Endothelial cell of umbilical vein (primary cell): ENCODE results near the gene EMC8. TPM values are rescaled to one million over a fixed set of nuclear protein-coding genes. Genes with fewer than 3 reads are reported as not detected.

Experiments
- BruUV-seq: library from RNA; stranded (reverse); fragments of 400-500 nt; replicated peaks from 2 replicates; lab custom pipeline; 2021; lab: Mats Ljungman, UMichigan
- CTCF ChIA-PET: fragments of 300-600, 350-600 bp; sonication (Branson Sonifier 250); formaldehyde crosslinking; loops from one replicate; lab custom pipeline; 2021; ENCODE audit warnings: antibody characterized with exemption, inconsistent platforms; lab: Charles Lee
- POLR2A ChIA-PET: fragments of 300-600, 350-600 bp; sonication (Branson Sonifier 250); formaldehyde crosslinking; loops from one replicate; lab custom pipeline; 2021; ENCODE audit warnings: antibody characterized with exemption, inconsistent platforms; lab: Charles Lee
- DNase-seq: peaks from one replicate; pipeline ENCODE4 v3.0.0-alpha.2; 2011; ENCODE audit warnings: low read depth, low spot score
- FAIRE-seq: peaks from 2 replicates; lab custom pipeline; 2011; peaks lifted over from hg19 to GRCh38; lab: Jason Lieb, UNC
- H2AFZ ChIP-seq: 2 replicates; pipeline ENCODE4 v1.6.0; 2012; ENCODE audit warnings: low read depth, low read length, control low read depth, inconsistent platforms
- H3K27ac ChIP-seq: 2 replicates; pipeline ENCODE4 v1.5.1; 2011; ENCODE audit warnings: low read depth, mild to moderate bottlenecking, control low read depth, low read length, moderate library complexity; ENCODE audit not compliant: insufficient read depth
- H3K27me3 ChIP-seq, 2 experiments: 2 replicates each; pipeline versions ENCODE4 v1.6.0 to v1.6.1; 2011; ENCODE audit warnings: low read length in 2 of 2, mixed read lengths in 1 of 2; ENCODE audit not compliant: control insufficient read depth in 2 of 2, insufficient read depth in 2 of 2
- H3K36me3 ChIP-seq, 2 experiments: 2 replicates in 1 of 2; 3 replicates in 1 of 2; pipeline ENCODE4 v1.5.1; 2011; ENCODE audit warnings: low read length in 2 of 2, mild to moderate bottlenecking in 1 of 2, moderate library complexity in 1 of 2; ENCODE audit not compliant: control insufficient read depth in 2 of 2, insufficient read depth in 2 of 2; ENCODE audit errors: extremely low read depth in 1 of 2
- H3K4me1 ChIP-seq: 3 replicates; pipeline ENCODE4 v1.5.1; 2011; ENCODE audit warnings: mild to moderate bottlenecking, low read length; ENCODE audit not compliant: control insufficient read depth, insufficient read depth; ENCODE audit errors: extremely low read depth
- H3K4me2 ChIP-seq: 2 replicates; pipeline ENCODE4 v1.6.1; 2011; ENCODE audit warnings: low read length, control low read depth, mixed read lengths; ENCODE audit not compliant: insufficient read depth
- H3K4me3 ChIP-seq, 3 experiments: fragments of 200-600 bp in 1 of 3; sonication (generic), shearing (Covaris generic) in 1 of 3; replicated peaks in 1 of 3; 2 replicates each; pipeline ENCODE4 v1.5.1; 2011 to 2016; ENCODE audit warnings: control low read depth in 3 of 3, low read length in 3 of 3, mild to moderate bottlenecking in 2 of 3, inconsistent platforms in 1 of 3, low read depth in 1 of 3, moderate library complexity in 1 of 3; ENCODE audit not compliant: insufficient read depth in 1 of 3
- H3K79me2 ChIP-seq: 2 replicates; pipeline ENCODE4 v1.6.0; 2012; ENCODE audit warnings: low read length, inconsistent platforms; ENCODE audit not compliant: control insufficient read depth, insufficient read depth
- H3K9ac ChIP-seq: replicated peaks from 2 replicates; pipeline ENCODE3; 2011; ENCODE audit warnings: low read length, control low read depth; ENCODE audit not compliant: insufficient read depth; ENCODE audit errors: extremely low read depth
- H3K9me1 ChIP-seq: replicated peaks from 3 replicates; pipeline ENCODE4 v1.6.0; 2011; ENCODE audit warnings: mild to moderate bottlenecking, low read length; ENCODE audit not compliant: control insufficient read depth, insufficient read depth; ENCODE audit errors: extremely low read depth
- H3K9me3 ChIP-seq: replicated peaks from 2 replicates; pipeline ENCODE4 v1.5.1; 2012; ENCODE audit warnings: low read length, inconsistent platforms; ENCODE audit not compliant: control insufficient read depth, insufficient read depth
- H4K20me1 ChIP-seq: replicated peaks from 2 replicates; pipeline ENCODE3; 2011; ENCODE audit warnings: mild to moderate bottlenecking, low read length; ENCODE audit not compliant: control insufficient read depth, insufficient read depth; ENCODE audit errors: extremely low read depth
- EZH2 ChIP-seq: IDR thresholded peaks from 2 replicates; pipeline ENCODE4 v1.6.1; 2012; ENCODE audit warnings: borderline replicate concordance, low read depth, mild to moderate bottlenecking, moderate library complexity, low read length, inconsistent platforms; ENCODE audit not compliant: severe bottlenecking
- FOS ChIP-seq: IDR thresholded peaks from 2 replicates; pipeline ENCODE4 v1.6.1; 2011; ENCODE audit warnings: mild to moderate bottlenecking, low read length, moderate library complexity, borderline replicate concordance; ENCODE audit not compliant: insufficient read depth
- GATA2 ChIP-seq: IDR thresholded peaks from 2 replicates; pipeline ENCODE4 v1.7.0; 2011; ENCODE audit warnings: low read depth, mild to moderate bottlenecking, moderate library complexity, mixed read lengths, low read length; ENCODE audit not compliant: insufficient read length, insufficient read depth
- JUN ChIP-seq: IDR thresholded peaks from 2 replicates; pipeline ENCODE4 v1.6.1; 2011; ENCODE audit warnings: borderline replicate concordance, low read depth; ENCODE audit not compliant: insufficient read length, insufficient read depth
- MYC ChIP-seq: IDR thresholded peaks from one replicate; pipeline ENCODE4 v1.6.1; 2011; ENCODE audit warnings: mild to moderate bottlenecking, low read depth, low read length
- POLR2A ChIP-seq: IDR thresholded peaks from 2 replicates; pipeline ENCODE4 v1.6.1; 2012; ENCODE audit warnings: low read depth, mild to moderate bottlenecking, control low read depth, low read length
- POLR2AphosphoS5 ChIP-seq: IDR thresholded peaks from 2 replicates; pipeline ENCODE4 v1.6.1; 2012; ENCODE audit warnings: low read depth, mild to moderate bottlenecking, control low read depth, low read length, moderate library complexity; ENCODE audit not compliant: insufficient read depth
- dilution Hi-C: fragments of 300-500 bp; cut with MboI; formaldehyde crosslinking; loops from one replicate; pipeline ENCODE4 v1.15.0; 2019; ENCODE audit warnings: low sequenced_read_pairs; ENCODE audit not compliant: extremely low pct_ligation_motif_present
- intact Hi-C: fragments of 100-400 bp; cut with micrococcal nuclease; formaldehyde crosslinking; loops from one replicate; pipeline ENCODE4 v1.10.0; 2022
- polyA plus RNA-seq, 4 experiments: library from polyadenylated mRNA; depleted of rRNA in 3 of 4; stranded (reverse) in 3 of 4; unstranded in 1 of 4; fragments of >200 nt; gene quantifications; 2 replicates each; pipeline versions ENCODE4 v1.2.1 to v1.2.3, GENCODE V29; 2011 to 2012; ENCODE audit warnings: missing spikeins in 1 of 4
- total RNA-seq: library from RNA; stranded (reverse); gene quantifications from 2 replicates; pipeline ENCODE4 v1.2.3, GENCODE V29; 2021
- TF ChIP-seq, protein P1 (sequence below), 2 donors: IDR thresholded peaks; 1 replicate in 1 of 2; 2 replicates in 1 of 2; pipeline ENCODE4 v1.5.1; 2011; ENCODE audit warnings: low read length in 2 of 2, mild to moderate bottlenecking in 2 of 2, moderate library complexity in 2 of 2, control low read depth in 1 of 2, inconsistent platforms in 1 of 2, low read depth in 1 of 2; ENCODE audit not compliant: insufficient read depth in 1 of 2; ENCODE audit errors: extremely low read depth in 1 of 2
- TF ChIP-seq, protein P2 (sequence below): IDR thresholded peaks from 2 replicates; pipeline ENCODE4 v1.6.1; 2011; ENCODE audit not compliant: insufficient read depth, insufficient read length

EMC8 gene
- total and polyA plus RNA-seq, 2 donors (not counting 3 experiments of a cell fraction or from before 2014, with no cell fraction given), result 51.2 to 59.6 TPM

DNA sequence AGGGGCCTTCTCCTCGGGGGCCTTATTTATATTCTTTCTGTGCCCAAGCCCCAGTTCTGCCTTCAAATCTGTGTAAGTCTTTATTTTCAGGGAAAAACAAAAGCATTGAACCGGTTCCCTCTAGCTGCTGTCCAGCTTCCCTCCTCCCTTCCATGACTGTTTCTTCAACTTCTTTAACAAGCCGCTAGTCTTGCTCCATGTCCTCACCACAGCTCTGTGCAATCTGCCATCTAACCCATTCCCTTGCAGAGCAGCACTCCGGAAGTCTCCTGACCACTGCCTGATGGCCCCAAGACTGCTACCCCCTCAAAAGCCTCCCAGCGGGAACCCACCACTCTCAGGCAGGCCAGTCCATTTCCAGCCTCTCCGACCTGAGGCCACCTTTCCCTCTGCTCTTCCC lies 16.9 kb downstream of the EMC8 start:
- no peak overlapping the region for H3K9ac ChIP-seq
- H3K27me3 ChIP-seq, result no peaks in the 10 kb centered on the region
- no peak overlapping the region for H2AFZ ChIP-seq
- H3K9me1 ChIP-seq, result no peaks in the 10 kb centered on the region
- H4K20me1 ChIP-seq, result no peaks in the 10 kb centered on the region
- POLR2A ChIA-PET, result no interaction called here
- H3K4me1 ChIP-seq, result peaks cover 16% of the 10 kb centered on the region
- dilution Hi-C loops (no loop called here), intact Hi-C loops (no loop called here)
- H3K27ac ChIP-seq, result no peak overlapping the region
- BruUV-seq, result no TSS peak
- H3K4me3 ChIP-seq, result no peak overlapping the region
- DNase-seq, result no peak
- CTCF ChIA-PET, result no interaction called here
- H3K9me3 ChIP-seq, result no peaks in the 10 kb centered on the region
- peaks cover 10 to 34% of the 10 kb centered on the region in 2 experiments for H3K36me3 ChIP-seq
- no peak overlapping the region for H3K4me2 ChIP-seq
- no peak for FAIRE-seq
- no peak for TF ChIP-seq JUN
- TF ChIP-seq GATA2, result no peak
- no peak for TF ChIP-seq EZH2
- no peak for TF ChIP-seq MYC
- TF ChIP-seq POLR2A, result no peak
- TF ChIP-seq, protein P1, sequence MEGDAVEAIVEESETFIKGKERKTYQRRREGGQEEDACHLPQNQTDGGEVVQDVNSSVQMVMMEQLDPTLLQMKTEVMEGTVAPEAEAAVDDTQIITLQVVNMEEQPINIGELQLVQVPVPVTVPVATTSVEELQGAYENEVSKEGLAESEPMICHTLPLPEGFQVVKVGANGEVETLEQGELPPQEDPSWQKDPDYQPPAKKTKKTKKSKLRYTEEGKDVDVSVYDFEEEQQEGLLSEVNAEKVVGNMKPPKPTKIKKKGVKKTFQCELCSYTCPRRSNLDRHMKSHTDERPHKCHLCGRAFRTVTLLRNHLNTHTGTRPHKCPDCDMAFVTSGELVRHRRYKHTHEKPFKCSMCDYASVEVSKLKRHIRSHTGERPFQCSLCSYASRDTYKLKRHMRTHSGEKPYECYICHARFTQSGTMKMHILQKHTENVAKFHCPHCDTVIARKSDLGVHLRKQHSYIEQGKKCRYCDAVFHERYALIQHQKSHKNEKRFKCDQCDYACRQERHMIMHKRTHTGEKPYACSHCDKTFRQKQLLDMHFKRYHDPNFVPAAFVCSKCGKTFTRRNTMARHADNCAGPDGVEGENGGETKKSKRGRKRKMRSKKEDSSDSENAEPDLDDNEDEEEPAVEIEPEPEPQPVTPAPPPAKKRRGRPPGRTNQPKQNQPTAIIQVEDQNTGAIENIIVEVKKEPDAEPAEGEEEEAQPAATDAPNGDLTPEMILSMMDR (IDR thresholded peaks at IDR 0.05; ENCODE audit: extremely low read depth in 1 of 2, insufficient read depth in 1 of 2, low read depth in 1 of 2, low read length in 2 of 2), result no peak
- no peak for TF ChIP-seq POLR2AphosphoS5
- no peak for TF ChIP-seq FOS
- TF ChIP-seq, protein P2, sequence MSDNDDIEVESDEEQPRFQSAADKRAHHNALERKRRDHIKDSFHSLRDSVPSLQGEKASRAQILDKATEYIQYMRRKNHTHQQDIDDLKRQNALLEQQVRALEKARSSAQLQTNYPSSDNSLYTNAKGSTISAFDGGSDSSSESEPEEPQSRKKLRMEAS, result no peak
- peaks cover 26% of the 10 kb centered on the region for H3K79me2 ChIP-seq
